ENCODE results near the gene BMERB1.

Gene BMERB1

GRCh38 chr16:15509051-15509592 lies 74.7 kb downstream of the BMERB1 start:
- no peak for DNase-seq
- no peak overlapping the region for H3K27ac ChIP-seq
- intact Hi-C loops (cut with DNase I; ENCODE audit: low total_unique reads): no loop called here

DNA sequence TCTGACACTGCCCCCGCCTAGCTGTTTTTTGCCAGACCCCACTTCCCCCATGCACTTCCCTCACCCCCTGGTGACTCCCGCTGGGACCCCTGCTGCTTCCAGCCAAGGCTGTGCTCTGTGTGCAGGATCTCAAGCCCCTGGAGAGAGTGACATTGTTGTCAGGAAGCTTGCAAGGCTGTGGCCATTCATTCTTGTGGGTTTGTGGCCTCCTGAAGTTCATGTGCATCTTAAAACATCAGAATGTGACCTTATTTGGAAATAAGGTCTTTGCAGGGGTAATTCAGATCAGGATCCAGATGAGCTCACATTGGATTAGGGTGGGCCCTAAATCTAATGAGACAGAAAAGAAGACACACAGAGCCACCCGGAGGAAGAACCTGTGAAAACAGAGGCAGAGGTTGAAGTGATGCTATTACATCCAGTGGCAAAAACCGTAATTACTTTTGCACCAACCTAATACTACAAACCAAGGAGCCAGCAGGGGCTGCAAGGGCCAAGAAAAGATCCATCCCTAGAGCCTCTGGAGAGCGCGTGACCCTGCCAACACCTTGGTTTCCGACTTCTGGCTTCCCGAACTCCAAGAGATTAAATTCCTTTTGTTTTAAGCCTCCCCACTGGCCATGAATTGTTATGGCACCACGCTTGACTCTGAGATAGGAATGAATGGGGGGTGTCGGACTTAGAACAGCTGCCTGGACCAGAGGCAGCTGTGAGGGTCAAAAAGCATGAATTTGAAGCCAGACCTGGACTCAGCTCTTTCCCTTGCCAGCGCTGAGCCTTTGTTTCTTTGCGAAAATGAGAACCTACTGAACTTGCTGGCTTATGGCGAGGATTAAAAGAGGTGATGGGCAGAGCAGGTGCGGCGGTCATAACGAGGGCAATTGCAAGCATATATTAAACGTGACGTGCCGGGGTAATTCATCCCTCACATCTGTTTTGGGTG lies 75.5 kb downstream of the BMERB1 start:
- peaks cover 0 to 1% (median 0%) of the 10 kb centered on the region in 3 donors for H3K36me3 ChIP-seq
- H3K9me3 ChIP-seq: no peaks in the 10 kb centered on the region
- no peak for DNase-seq
- intact Hi-C loops (cut with DNase I; ENCODE audit: low total_unique reads): no loop called here
- H3K27ac ChIP-seq: no peak overlapping the region
- no peak overlapping the region for H3K4me3 ChIP-seq
- H3K27me3 ChIP-seq: no peaks in the 10 kb centered on the region
- peaks cover 0 to 20% (median 12%) of the 10 kb centered on the region in 4 donors for H3K4me1 ChIP-seq
- TF ChIP-seq CTCF (IDR thresholded peaks at IDR 0.05): no peak

More at GRCh38 chr16:15509051-15509592, 74.7 kb downstream of the BMERB1 start:
- Histone ChIP-seq H3K4me3 (no peak overlapping the region), H3K9me3 (no peaks in the 10 kb centered on the region), H3K36me3 (no peaks in the 10 kb centered on the region), H3K4me1 (peaks cover 0 to 20% (median 12%) of the 10 kb centered on the region in 4 donors), H3K27me3 (no peaks in the 10 kb centered on the region)
- no peak for TF ChIP-seq CTCF (IDR thresholded peaks at IDR 0.05)

DNA sequence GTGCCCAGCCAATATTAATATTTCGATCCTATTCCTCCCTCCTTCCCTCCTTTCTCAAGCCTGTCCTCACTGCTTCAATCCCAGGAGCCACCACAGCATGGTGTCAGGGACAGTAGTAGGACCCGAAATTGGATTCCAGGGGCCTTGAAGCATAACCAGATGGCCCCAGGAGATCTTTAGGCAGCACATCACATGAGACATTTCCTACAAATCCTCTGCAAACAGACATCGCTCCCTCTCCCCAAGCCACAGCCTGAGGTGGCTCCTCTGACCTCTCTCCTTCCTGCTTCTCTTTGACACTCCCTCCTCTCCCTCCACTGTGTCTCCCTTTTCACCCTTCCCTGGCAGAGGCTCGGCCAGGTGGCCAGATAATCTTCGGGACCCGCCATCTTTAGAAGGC lies 76.6 kb downstream of the BMERB1 start:
- Histone ChIP-seq H3K36me3 (peaks cover 5 to 12% (median 6%) of the 10 kb centered on the region in 3 donors), H3K27ac (no peak overlapping the region), H3K4me1 (peaks cover 0 to 20% (median 12%) of the 10 kb centered on the region in 4 donors), H3K9me3 (no peaks in the 10 kb centered on the region), H3K4me3 (no peak overlapping the region), H3K27me3 (no peaks in the 10 kb centered on the region)
- intact Hi-C loops (cut with DNase I; ENCODE audit: low total_unique reads): no loop called here
- TF ChIP-seq CTCF (IDR thresholded peaks at IDR 0.05): no peak
- no peak for DNase-seq

- H3K27ac ChIP-seq: no peak overlapping the region
- no peaks in the 10 kb centered on the region for H3K27me3 ChIP-seq
- no peaks in the 10 kb centered on the region for H3K9me3 ChIP-seq
- no peak for DNase-seq
- H3K36me3 ChIP-seq: peaks cover 9 to 22% (median 14%) of the 10 kb centered on the region in 3 donors
- TF ChIP-seq CTCF (IDR thresholded peaks at IDR 0.05): no peak
- intact Hi-C loops (cut with DNase I; ENCODE audit: low total_unique reads): no loop called here
- H3K4me3 ChIP-seq: no peak overlapping the region
- peaks cover 0 to 15% (median 9%) of the 10 kb centered on the region in 4 donors for H3K4me1 ChIP-seq
These were observed 77.5 kb downstream of the BMERB1 start for GRCh38 chr16:15511759-15512487.

- intact Hi-C loops (cut with DNase I; ENCODE audit: low total_unique reads): no loop called here
- Histone ChIP-seq H3K9me3 (no peaks in the 10 kb centered on the region), H3K4me3 (no peak overlapping the region), H3K27ac (no peak overlapping the region), H3K36me3 (peaks cover 9 to 23% (median 16%) of the 10 kb centered on the region in 3 donors), H3K4me1 (peaks cover 0 to 3% (median 1%) of the 10 kb centered on the region in 4 donors), H3K27me3 (no peaks in the 10 kb centered on the region)
- TF ChIP-seq CTCF (IDR thresholded peaks at IDR 0.05): no peak
- DNase-seq: no peak
These were observed 78.8 kb downstream of the BMERB1 start for GRCh38 chr16:15513156-15513555.
